ENCODE results near the gene GRAMD2B. TPM values are rescaled to one million over a fixed set of nuclear protein-coding genes. Genes with fewer than 3 reads are reported as not detected.

The GRAMD2B gene
- total RNA-seq, 1 experiment from 2014 or later: 7.2 TPM

DNA sequence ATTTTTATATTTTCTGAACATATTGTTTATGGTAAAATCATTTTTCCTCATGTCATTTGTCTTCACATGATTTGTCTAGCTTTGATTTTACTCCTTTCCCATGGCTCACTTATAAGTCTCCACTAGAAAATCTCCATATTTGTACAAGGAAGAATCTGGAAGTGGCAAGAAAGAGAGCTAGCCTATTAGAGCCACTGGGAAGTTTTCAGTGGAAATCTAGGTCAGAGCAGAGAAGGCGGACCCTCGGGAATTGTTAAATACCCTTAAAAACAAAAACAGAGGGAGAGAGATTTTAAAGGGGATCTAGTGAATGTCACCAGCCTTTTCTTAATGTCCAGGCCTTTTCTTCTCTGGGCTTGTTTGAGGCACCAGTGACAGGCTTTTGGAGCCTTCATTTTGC is 56.6 kb downstream of the GRAMD2B start (continued):
- TF ChIP-seq, protein P1, sequence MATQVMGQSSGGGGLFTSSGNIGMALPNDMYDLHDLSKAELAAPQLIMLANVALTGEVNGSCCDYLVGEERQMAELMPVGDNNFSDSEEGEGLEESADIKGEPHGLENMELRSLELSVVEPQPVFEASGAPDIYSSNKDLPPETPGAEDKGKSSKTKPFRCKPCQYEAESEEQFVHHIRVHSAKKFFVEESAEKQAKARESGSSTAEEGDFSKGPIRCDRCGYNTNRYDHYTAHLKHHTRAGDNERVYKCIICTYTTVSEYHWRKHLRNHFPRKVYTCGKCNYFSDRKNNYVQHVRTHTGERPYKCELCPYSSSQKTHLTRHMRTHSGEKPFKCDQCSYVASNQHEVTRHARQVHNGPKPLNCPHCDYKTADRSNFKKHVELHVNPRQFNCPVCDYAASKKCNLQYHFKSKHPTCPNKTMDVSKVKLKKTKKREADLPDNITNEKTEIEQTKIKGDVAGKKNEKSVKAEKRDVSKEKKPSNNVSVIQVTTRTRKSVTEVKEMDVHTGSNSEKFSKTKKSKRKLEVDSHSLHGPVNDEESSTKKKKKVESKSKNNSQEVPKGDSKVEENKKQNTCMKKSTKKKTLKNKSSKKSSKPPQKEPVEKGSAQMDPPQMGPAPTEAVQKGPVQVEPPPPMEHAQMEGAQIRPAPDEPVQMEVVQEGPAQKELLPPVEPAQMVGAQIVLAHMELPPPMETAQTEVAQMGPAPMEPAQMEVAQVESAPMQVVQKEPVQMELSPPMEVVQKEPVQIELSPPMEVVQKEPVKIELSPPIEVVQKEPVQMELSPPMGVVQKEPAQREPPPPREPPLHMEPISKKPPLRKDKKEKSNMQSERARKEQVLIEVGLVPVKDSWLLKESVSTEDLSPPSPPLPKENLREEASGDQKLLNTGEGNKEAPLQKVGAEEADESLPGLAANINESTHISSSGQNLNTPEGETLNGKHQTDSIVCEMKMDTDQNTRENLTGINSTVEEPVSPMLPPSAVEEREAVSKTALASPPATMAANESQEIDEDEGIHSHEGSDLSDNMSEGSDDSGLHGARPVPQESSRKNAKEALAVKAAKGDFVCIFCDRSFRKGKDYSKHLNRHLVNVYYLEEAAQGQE (IDR thresholded peaks at IDR 0.05; ENCODE audit: low read depth): no peak
- TF ChIP-seq ZFX (IDR thresholded peaks at IDR 0.05) (no peak), SIN3A (IDR thresholded peaks at IDR 0.05; ENCODE audit: low read depth) (no peak)

DNA sequence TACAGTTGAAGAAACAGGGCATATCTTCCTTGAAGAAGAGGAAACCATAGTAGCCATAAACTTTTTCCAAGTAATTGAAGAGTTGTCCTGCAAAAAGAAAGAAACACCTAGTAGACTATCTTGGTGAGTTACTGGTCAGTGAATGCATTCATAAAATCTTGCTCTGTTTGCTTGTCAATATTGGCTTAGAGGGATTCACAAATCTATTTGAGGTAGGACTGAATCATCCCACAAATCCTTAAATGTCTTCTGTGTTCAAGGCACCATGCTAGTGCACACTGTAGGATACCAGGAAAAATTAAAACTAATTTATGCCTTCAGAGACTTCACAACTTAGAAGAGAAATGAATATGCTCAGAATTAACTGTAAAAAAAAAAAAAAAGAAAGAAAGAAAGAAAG is 57.6 kb downstream of the GRAMD2B start:
- no peak for ATAC-seq
- POLR2A ChIA-PET: no interaction called here
- CTCF ChIA-PET: no interaction called here

More for the DNA sequence above, 57.6 kb downstream of the GRAMD2B start:
- intact Hi-C loops (cut with micrococcal nuclease): no loop called here
- RAD21 ChIA-PET (ENCODE audit: low non-redundant PET in 1 of 2, low total read pairs in 2 of 2, uncharacterized antibody in 2 of 2, unreplicated experiment in 2 of 2): no interaction called here
- Histone ChIP-seq H3K9me3 (ENCODE audit: control insufficient read depth in 1 of 2, insufficient read depth in 1 of 2, low read depth in 1 of 2, low read length in 2 of 2) (no peaks in the 10 kb centered on the region), H3K4me2 (ENCODE audit: low read length) (no peak overlapping the region), H3K79me2 (ENCODE audit: insufficient read depth, low read length) (no peaks in the 10 kb centered on the region), H4K20me1 (ENCODE audit: insufficient read depth) (no peaks in the 10 kb centered on the region), H3K27me3 (ENCODE audit: insufficient read depth, low read length) (no peaks in the 10 kb centered on the region), H3K9me2 (ENCODE audit: insufficient read depth) (no peaks in the 10 kb centered on the region), H3K9ac (ENCODE audit: low read length) (no peak overlapping the region), H2AFZ (ENCODE audit: low read depth, low read length, poor library complexity, severe bottlenecking) (no peak overlapping the region), H3K36me3 (ENCODE audit: control insufficient read depth in 1 of 2, insufficient read depth in 2 of 2, low read length in 2 of 2) (peaks cover 0 to 13% of the 10 kb centered on the region in 2 experiments; a peak in 1 of 4 replicates), H3K27ac (ENCODE audit: low read depth, low read length) (no peak overlapping the region), H3K4me3 (replicated peaks in 1 of 2; ENCODE audit: low read depth in 1 of 2, low read length in 2 of 2) (no peak overlapping the region), H3K4me1 (ENCODE audit: control insufficient read depth in 1 of 2, insufficient read depth in 2 of 2, low read length in 2 of 2) (no peaks in the 10 kb centered on the region)
- no peak for DNase-seq (ENCODE audit: low read depth, low spot score)
- TF ChIP-seq SRF (IDR thresholded peaks at IDR 0.05; ENCODE audit: low read depth) (no peak), POLR2A (IDR thresholded peaks at IDR 0.05; ENCODE audit: borderline replicate concordance, extremely low read depth, insufficient read depth, insufficient read length) (no peak), ZFX (IDR thresholded peaks at IDR 0.05) (no peak), SIN3A (IDR thresholded peaks at IDR 0.05; ENCODE audit: low read depth) (no peak), ZNF274 (IDR thresholded peaks at IDR 0.05; ENCODE audit: low read depth, low read length) (no peak), ELF1 (IDR thresholded peaks at IDR 0.05; ENCODE audit: borderline replicate concordance, low read depth) (no peak), RAD21 (IDR thresholded peaks at IDR 0.05; ENCODE audit: low read depth) (no peak), JUND (IDR thresholded peaks at IDR 0.05) (no peak), SP1 (IDR thresholded peaks at IDR 0.05; ENCODE audit: low read depth) (no peak), TCF7L2 (IDR thresholded peaks at IDR 0.05; ENCODE audit: borderline replicate concordance, extremely low read depth, insufficient read depth, insufficient read length) (no peak), EZH2phosphoT487 (IDR thresholded peaks at IDR 0.05; ENCODE audit: borderline replicate concordance) (no peak), EGR1 (IDR thresholded peaks at IDR 0.05; ENCODE audit: low read depth) (no peak), POLR2AphosphoS5 (IDR thresholded peaks at IDR 0.05; ENCODE audit: low read depth, low read length) (no peak), CEBPB (IDR thresholded peaks at IDR 0.05; ENCODE audit: low read depth) (no peak)
- TF ChIP-seq, protein P2, sequence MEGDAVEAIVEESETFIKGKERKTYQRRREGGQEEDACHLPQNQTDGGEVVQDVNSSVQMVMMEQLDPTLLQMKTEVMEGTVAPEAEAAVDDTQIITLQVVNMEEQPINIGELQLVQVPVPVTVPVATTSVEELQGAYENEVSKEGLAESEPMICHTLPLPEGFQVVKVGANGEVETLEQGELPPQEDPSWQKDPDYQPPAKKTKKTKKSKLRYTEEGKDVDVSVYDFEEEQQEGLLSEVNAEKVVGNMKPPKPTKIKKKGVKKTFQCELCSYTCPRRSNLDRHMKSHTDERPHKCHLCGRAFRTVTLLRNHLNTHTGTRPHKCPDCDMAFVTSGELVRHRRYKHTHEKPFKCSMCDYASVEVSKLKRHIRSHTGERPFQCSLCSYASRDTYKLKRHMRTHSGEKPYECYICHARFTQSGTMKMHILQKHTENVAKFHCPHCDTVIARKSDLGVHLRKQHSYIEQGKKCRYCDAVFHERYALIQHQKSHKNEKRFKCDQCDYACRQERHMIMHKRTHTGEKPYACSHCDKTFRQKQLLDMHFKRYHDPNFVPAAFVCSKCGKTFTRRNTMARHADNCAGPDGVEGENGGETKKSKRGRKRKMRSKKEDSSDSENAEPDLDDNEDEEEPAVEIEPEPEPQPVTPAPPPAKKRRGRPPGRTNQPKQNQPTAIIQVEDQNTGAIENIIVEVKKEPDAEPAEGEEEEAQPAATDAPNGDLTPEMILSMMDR (IDR thresholded peaks at IDR 0.05 in 2 of 3, conservative IDR thresholded peaks at IDR 0.05 in 1 of 3; ENCODE audit: borderline replicate concordance in 1 of 3, insufficient read depth in 1 of 3, low read depth in 2 of 3, low read length in 2 of 3): no peak
- TF ChIP-seq, protein P3, sequence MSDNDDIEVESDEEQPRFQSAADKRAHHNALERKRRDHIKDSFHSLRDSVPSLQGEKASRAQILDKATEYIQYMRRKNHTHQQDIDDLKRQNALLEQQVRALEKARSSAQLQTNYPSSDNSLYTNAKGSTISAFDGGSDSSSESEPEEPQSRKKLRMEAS (IDR thresholded peaks at IDR 0.05): no peak
- TF ChIP-seq, protein P1 (IDR thresholded peaks at IDR 0.05; ENCODE audit: low read depth): no peak
- BruUV-seq (replicated peaks): TSS peak; percentile 22
